Stimulated activated CD8-positive, alpha-beta memory T cell treated with anti-CD3 and anti-CD28 coated beads, Interleukin-7, amount 100 ng/mL, for 24 hours (primary cell): ENCODE results near the gene AMOT.

Experiments used
- DNase-seq: peaks from one replicate; pipeline ENCODE4 v3.0.0-alpha.2; 2020; ENCODE audit warnings: low read depth

Gene AMOT

DNA sequence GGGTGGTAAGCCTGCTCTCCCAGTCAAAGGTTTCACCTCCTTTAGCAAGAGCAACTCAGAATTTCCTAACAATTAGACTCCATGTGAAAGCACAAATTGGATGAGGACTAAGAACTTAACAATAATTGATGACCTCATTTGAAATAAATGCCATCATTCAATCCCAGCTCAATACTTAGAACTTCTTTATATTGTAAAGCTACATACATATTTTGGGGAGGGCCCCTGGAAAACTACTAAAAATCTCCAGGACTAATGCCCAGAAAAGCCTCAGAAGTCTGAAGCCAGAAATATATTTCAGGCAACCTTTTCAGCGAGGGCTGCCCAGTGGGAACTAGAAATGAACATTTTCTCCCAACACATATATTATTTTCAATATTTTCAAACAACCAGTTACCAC, 38.1 kb downstream of the AMOT start:
- no peak for DNase-seq

DNA sequence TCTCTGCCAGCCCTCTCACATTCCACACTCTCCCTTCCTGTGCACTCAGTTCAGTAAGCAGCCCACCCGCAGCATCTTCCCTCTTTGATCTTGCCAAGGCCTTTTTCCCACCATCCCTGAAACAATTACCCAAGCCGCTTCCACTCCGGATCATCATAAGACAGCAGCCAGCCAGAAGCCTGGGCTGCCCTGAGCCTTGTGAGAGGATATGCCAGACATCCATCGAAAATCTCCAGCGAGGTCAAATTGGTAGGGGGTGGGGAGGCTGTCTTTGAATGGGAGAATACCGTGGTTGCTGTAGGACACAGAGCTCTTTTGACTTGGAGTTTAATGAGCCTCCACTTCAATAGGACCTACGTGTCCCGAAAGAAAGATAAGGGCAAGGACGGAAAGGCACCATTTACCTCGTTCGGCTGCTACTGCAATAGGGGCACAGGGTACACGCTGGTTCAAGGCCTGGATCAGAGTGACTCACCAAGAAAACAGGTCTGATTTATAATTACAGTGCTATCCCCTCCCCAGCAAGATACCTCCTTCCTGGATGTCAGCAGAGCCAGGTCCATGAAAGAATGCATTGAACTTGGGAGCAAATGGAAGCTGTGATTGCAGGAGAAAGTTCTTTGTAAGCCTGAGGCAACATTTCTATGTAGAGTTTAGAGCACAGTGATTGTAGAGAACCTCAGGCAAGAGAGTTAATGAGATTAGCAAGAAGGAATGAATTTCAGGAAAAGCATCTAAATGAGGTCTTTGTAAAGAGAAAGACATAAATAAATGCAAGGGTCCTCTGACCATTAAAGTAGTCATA, 39.5 kb downstream of the AMOT start:
- DNase-seq = no peak

DNA sequence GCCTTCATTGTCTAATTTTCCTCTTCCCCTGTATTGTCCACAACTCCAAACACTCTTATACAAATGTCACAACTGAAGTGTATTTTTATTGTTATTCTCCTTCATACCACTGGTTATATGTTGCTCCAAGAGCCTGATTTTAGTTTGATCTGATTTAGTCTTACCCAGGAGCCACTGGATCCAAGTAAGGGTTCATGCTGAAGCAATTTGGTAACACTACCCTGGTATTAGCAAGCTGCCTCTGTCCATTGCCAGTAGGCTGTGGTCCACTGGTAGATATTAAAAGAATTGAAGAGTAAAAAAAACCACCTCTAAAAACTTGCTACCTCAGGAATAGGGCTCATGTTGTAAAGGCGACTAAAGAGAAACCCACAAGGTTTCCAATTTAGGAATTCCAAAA, 41.2 kb downstream of the AMOT start:
- DNase-seq = no peak

DNA sequence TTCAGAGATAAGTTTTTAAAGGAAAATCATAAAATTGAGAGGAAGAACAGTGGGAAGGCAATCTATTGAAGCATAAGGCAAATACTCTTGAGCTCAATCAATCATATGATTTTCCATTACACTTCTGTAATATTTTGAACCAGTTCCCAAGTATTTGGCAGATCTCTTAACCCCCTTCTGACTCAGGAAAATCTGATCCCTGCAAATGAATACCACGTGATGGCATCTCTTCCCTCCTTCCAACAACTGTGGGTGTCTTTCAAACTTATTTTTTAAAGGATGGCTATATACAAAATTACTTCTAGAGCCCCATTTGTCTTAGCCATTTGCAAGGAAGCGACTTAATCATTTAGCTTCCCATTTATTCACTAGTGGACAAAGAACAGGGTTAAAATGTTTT, 41.9 kb downstream of the AMOT start:
- no peak for DNase-seq

DNA sequence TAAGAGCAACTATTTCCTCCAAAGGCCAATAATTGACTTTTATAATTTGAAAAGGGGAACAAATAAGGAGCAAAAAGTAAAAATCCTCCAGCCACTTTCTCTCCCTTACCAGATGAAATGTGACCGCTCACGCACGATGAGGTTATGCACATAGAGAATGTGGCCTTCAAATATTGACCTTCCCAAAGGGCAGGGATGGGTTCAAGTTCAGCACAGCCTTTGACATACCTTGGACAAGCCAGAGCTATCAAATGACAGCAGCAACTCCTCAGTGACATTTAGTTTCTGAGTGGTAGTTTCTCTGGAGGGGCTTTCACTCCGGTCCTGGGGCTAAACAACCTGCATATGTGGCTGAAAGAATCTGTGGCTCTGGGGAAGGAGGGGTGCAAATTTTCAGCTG, 50.7 kb downstream of the AMOT start:
- DNase-seq = no peak

DNA sequence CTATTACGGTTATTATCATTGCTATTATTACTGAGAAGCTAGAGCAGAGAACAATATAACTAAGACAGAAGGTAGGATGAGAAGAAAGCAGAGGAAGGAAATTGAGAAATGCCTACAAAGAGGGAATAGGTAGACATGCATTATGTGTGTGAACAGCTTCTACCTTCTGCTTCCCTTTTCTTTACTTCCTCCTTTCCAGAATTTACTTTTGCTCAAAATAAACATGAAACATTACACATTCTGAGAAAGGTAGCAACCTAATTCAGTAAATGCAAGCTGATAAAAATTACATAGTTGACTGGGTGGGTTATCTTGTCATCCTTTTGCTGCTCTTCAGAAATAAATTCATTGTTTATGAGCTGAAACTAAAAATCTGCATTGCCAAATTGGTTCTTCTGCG, 54.6 kb downstream of the AMOT start:
- DNase-seq = no peak

DNA sequence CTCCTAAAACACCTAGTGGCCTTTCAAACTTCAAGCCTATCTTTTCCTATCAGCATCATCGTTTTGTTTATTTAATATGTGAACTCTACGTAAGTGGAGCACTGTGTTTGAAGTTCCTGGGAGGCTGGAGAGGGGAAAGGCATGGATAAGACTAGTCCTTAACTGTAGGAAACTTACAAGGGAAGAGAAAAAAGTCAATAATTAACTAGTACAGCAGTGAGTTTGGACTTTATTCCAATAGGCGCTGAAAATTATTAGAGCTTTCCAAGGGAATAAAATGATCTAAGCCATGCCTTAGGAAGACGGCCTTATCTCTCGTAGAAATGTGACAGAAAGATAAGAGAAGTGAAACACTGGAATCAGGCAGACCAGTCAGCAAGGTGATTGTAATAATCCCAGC, 55.3 kb downstream of the AMOT start:
- DNase-seq = no peak

DNA sequence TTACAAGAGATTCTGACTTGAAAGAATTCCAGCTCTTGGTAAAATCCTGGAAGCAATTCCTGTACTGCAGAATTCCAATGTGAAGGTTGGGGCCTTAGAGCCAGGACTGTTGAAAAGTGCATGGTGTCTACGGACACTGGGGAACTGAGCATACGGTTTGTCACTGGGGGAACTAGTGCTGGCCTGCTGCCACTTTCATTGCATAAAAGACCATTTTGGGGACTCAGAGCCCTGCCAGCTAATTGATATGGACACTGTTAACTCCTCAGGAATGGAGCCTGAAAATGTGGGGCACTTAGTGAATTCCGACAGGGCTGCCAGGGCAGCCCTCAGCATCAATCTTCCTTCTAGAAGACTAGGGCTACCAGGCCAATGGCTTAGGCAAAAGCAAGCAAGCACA, 55.9 kb downstream of the AMOT start:
- DNase-seq = no peak

DNA sequence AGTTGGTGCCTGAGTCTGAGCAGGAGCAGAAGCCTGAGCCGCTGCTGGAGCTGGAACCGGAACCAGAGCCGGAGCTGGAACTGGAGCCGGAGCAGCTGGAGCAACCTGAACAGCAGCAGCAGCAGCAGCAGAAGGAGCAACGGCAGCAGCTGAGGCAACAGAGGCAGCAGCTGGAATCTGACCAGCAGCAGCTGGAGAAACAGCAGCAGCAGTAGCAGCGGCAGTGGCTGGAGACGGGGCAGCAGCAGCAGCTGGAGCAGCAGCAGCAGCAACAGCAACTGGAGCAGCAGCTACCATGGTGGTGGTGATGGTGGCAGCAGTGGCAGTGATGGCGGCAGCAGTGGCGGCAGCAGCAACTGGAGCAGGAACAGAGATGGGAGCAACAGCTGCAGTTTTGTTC, 61.5 kb downstream of the AMOT start:
- no peak for DNase-seq

DNA sequence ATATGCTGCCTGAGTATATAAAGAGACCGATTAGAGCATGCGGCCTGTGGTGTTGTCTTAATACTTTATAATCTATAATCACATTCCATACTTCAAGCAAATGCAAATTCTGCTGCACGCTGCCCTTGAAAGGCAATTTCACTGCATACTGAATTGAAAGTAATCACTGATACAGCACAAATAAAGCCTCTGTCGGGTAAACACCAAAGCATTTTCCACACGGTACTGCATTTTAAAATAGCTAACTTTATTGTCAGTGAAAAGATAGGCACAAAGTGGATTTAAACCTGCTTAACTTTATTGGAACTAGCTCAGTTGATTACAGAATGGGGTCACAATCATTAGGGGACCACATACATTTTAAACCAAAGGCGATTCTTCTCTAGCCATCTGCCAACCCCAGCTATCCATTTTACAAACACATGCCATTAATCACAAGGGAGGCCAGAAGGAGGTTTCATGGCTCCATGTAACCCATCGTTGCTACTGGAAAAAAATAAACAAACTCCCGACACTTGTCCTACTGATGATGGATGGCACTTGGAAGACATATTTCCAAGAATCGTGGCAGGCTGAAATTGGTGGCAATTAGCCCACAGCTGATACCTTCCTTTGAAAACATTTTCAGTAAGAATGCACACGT, 65.9 kb downstream of the AMOT start:
- DNase-seq = no peak

DNA sequence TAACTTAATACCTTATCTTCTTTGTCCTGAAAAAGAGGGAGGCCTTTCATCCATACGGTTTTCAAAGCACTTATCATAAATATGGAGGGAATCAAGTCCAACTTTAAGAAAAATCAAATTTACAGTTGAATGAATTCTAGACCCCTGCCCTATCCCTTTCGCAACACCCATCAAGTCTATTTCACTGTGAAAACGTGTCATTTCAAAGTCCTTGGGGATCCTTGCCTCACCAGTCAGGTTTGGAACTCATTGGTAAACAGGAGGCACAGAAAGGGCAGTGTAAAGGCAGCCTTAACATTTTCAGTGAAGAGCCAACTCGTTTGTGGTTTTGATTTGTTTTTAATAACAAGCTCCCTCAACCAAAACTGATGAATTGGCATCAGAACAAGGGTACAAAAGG, 66.5 kb downstream of the AMOT start:
- no peak for DNase-seq

DNA sequence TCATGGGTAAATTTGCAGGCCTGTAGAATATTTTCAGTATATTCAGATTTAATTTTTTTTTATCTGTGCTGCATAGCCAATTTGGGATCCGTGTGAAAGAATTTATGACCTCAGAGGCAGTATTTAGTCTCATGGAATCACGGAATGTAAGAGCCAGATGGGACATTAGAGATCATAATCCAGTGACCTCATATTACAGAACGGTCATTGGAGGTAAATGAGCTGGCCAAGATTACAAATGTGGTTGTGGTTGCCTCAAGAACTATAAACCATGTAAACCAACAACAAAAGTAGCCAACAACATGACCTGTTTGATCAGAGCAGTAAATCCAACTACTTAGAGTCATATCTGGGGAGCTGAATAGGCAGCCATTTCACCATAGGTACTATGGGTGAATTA, 71.6 kb downstream of the AMOT start:
- DNase-seq = no peak

DNA sequence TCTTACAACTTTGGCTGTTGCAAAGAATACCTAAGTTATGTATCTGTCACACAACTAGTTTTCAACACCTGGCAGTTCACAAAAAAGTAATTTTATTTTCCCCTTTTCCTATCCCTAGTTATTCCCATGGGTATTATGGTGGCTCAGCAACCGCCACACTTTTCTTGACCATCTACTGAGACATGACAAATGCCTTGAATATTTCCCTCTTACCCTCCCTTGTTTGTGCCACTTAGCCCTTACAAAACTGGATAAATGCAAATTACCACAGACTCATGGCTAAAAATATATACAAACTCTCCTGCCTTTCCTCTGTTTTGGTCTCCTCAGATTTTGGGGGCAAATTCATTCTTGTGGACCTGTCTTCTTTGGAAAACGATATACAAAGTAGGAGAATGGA, 72.1 kb downstream of the AMOT start:
- no peak for DNase-seq

DNA sequence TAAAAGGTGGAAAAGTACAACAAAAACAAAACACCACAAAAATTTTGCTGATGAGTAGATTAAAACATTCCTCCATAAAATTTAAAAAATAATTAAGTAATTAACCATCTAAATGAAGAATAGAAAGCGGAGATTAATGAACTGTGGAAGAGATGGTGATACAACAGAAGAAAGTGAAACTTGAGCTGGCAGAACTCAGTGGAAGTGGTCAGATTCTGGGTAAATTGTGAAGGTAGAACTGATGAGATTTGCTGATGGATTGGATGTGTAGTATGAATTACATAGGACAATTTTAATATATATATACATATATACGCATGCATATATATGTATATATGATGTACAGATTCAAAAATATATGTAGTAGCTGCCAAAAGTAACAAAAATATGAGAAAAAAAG, 73.9 kb downstream of the AMOT start:
- no peak for DNase-seq

DNA sequence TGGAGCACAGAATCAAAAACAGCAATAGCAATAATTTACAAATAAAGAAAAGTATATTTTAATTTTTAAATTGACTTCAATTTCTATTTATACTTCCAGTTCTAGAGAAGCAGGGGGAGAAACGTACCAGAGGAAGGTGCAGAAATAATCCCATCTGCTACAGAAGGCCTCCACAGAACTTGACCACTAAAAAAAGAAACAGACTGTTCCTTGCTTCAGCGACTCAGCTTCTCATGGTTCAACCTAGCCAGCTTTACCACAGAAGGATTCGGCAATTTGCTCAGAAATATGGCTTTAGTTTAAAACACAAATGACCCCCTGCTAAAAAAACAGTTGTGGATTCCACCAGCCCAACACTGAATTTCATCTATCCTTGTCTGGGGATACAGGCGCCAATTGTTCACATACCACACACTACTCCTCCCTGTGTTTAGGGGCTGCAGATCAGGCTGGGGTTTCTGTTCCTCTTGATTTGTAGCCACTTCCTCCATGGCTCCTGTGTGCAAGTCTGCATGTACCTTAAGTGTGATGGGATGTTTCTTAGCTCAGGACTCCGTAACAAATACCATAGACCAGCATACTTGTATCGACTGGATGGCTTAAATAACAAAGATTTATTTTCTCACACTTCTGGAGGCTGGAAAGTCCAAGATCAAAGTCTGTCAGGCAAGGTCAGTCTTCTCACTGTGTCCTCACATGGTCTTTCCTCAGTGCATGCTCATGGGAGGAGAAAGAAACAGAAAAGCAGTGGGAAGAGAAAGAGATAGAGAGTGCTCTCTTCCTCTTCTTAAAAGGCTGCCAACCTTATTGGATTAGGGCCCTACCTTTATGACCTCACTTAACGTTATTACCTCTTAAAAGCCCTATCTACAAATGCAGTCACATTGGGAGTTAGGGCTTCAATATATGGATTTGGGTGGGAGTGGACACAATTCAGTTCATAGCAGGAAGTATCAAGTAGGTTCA, 79.1 kb downstream of the AMOT start:
- no peak for DNase-seq

DNA sequence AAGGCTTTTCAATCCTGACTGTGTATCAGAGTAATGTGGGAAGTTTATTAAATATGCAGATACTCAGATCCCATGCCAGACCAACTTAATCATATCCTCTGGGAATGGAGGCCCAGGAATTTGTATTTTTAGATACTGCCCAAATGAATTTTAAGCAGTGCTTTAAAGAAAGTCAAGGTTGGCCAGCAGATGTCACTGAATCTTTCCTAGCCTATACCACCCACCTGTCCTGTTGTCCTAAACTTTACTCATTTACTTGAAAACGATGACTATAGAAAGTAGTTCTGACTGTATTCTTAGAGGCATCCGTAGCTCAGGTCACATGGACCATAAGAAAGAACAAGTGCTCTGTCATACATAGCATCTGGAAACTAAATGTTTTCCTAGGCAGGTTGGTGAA, 79.9 kb downstream of the AMOT start:
- no peak for DNase-seq

DNA sequence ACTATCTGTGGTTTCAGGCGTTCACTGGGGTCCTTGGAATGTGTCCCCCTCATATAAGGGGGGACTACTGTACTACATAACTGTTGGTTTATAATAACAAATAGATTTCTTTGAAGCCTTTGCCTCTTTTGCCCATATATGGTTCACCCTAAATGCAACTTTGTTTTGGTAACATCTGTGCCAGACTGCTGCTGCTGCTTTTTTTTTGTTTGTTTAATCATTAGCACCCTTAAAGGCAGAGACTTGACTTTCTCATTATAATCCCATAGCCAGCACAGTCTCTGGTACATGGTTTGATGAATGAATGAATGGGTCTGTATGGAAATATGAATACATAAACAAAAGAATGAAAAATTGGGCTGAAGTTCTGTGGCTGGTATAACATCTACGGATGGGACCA, 80.7 kb downstream of the AMOT start:
- no peak for DNase-seq

DNA sequence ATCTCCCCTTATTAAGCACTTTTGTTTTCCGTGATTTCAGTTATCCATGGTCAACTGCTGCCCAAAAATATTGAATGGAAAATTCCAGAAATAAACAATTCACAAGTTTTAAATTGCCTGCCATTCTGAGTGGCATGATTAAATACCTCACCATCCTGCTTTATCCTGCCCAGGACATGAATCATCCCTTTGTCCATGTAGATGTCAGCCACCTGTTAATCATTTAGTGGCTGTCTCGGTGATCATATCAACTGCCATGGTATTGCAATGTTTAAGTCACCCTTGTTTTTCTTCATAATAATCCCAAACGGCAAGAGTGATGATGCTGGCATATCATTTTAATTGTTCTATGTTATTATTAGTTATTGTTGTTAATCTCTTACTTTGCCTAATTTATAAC, 81.1 kb downstream of the AMOT start:
- DNase-seq = no peak

DNA sequence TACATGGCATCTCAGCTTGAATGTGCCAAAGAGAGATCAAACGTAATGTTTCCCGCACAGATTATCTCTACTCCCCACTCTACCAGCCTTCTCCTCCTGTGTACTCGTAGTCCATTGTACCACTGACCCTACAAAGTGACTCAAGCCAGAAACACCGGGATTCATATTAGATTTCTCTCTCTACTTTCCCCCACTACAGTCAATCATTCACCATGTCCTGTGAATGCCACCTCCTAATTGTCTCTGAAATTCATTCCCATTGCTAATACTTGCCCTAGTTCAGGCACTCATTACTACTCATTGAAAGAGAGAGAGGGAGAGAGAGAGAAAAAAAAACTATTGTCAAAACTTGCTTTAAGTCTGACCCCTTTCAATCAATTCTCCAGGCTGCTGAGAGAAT, 82.7 kb downstream of the AMOT start:
- no peak for DNase-seq

DNA sequence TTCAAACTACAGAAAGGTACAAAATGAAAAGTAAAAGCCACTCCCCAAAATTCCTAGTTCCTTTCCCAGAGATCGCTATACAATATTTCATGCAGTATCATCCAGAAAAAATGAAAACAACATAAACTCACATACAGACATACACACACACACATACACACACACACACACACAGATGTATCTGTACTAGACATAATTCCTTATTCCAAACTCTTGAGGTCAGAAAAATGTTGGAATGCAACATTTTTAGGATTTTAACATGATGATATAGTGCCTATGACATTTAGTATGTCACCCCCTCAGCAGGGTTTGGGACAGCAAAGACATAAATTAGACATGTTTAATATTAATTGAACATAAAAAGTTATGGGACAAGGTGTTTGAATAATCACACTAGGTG, 87.5 kb downstream of the AMOT start:
- DNase-seq = no peak

DNA sequence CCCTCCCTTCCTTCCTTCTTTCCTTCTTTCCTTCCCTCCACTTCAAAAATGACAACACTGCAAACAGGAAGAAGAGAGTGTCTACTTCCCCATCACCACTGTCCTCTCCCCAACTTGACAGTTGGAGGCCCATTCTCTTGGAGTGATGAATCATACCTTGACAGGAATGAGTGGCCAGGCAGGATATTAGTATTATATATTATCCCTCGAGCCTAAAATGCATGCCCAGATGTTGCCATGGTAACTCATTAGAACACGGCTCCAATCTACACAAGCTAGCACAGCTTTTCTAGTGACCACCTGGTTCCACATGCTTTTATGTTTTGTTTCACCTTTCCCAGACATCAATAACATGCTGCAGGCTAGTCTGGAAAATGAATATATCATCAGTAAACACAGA, 89.6 kb downstream of the AMOT start:
- DNase-seq = no peak

DNA sequence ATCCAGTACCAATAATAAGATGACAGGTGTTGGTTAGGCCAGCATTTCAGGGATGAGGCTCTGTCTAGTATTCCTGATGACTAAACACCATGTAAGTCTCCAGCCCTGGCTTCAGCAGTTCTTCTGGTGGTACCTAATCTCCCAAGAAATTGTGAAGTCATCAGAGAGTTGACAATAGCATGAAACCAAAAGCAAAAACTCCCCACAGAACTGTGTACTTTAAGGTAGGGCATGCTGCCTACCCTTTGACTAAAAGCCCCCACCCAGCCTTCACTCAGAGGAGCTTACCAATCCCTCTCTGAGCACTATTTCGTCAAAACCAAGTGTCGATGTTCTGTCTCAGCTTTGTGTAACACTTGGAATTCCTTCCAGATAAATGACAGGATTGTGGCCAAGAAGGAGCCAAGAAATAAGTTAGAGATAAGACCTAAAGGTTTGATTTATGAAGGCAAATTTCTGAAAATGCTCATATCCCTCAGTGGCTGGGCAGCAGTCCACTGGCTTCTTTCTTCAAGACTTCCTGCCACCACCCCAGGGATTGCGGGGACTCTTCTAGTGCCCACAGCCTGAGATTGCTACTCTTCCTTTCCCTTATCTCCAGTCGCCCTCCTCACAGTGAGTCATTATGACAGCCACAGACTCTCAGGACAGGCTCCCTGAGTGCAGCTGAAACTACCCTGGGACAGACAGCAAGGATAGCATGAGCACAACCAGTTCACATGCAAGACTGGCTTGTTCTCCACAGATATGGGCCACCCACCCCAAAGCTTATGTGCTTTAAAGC, 93.6 kb downstream of the AMOT start:
- DNase-seq = no peak
